ENCODE measurements around the gene ROR1.

DNA sequence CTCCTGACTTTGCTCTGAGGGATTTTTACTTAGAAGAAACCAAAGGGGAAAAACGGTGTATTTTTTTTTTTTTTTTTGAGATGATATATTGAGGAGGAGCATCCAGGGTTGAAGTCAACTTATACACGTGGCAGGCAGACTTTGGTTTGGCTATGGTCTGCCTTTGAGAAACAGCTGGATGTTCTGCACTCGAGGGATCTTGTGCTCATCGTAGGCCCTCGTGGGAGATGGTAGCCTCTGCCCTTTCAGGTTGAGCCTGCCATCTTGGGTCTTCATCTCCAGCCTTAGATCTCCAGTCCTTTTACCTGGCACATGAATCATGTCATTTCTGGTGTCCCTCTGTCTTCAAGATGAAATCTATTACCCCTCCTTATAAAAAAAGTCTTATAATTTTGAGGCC is 362.5 kb downstream of the ROR1 start:
- TF ChIP-seq, protein P1, sequence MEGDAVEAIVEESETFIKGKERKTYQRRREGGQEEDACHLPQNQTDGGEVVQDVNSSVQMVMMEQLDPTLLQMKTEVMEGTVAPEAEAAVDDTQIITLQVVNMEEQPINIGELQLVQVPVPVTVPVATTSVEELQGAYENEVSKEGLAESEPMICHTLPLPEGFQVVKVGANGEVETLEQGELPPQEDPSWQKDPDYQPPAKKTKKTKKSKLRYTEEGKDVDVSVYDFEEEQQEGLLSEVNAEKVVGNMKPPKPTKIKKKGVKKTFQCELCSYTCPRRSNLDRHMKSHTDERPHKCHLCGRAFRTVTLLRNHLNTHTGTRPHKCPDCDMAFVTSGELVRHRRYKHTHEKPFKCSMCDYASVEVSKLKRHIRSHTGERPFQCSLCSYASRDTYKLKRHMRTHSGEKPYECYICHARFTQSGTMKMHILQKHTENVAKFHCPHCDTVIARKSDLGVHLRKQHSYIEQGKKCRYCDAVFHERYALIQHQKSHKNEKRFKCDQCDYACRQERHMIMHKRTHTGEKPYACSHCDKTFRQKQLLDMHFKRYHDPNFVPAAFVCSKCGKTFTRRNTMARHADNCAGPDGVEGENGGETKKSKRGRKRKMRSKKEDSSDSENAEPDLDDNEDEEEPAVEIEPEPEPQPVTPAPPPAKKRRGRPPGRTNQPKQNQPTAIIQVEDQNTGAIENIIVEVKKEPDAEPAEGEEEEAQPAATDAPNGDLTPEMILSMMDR (IDR thresholded peaks at IDR 0.05) = no peak
- TF ChIP-seq EZH2 (IDR thresholded peaks at IDR 0.05) (no peak), EZH2phosphoT487 (IDR thresholded peaks at IDR 0.05) (no peak)

Measured in neural progenitor cell (in vitro differentiated cells).